Measurements from ENCODE around the gene LYAR. TPM values are rescaled to one million over a fixed set of nuclear protein-coding genes. Genes with fewer than 3 reads are reported as not detected.
A peak's percentile ranks its signal among the peaks of the same experiment; 100 is the strongest.

The LYAR gene
- total RNA-seq, 1 donor from 2014 or later = 7.4 TPM

DNA sequence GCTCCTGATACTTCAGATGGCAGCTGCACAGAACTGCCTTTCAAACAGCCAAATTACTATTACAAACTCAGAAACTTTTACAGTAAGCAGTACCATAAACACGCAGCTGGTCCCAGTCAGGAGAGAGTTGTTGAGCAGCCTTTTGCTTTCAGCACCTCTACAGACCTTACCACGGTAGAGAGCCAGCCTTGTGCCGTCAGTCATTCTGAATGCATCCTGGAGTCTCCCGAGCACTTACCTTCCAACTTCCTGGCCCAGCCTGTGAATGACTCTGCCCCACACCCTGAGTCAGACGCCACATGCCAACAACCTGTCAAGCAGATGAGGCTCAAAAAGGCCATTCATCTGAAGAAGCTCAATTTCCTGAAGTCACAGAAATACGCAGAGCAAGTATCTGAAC is 12.5 kb upstream of the LYAR start:
- H3K4me3 Mint-ChIP-seq (ENCODE audit: unreplicated experiment) = no peak overlapping the region
- H3K4me1 Mint-ChIP-seq (ENCODE audit: low read depth, unreplicated experiment) = peaks cover 7% of the 10 kb centered on the region
- H3K27me3 Mint-ChIP-seq (ENCODE audit: unreplicated experiment) = peaks cover 2% of the 10 kb centered on the region
- TF ChIP-seq, protein P1, sequence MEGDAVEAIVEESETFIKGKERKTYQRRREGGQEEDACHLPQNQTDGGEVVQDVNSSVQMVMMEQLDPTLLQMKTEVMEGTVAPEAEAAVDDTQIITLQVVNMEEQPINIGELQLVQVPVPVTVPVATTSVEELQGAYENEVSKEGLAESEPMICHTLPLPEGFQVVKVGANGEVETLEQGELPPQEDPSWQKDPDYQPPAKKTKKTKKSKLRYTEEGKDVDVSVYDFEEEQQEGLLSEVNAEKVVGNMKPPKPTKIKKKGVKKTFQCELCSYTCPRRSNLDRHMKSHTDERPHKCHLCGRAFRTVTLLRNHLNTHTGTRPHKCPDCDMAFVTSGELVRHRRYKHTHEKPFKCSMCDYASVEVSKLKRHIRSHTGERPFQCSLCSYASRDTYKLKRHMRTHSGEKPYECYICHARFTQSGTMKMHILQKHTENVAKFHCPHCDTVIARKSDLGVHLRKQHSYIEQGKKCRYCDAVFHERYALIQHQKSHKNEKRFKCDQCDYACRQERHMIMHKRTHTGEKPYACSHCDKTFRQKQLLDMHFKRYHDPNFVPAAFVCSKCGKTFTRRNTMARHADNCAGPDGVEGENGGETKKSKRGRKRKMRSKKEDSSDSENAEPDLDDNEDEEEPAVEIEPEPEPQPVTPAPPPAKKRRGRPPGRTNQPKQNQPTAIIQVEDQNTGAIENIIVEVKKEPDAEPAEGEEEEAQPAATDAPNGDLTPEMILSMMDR (IDR thresholded peaks at IDR 0.05; ENCODE audit: partially characterized antibody, unreplicated experiment) = no peak
- H3K27ac Mint-ChIP-seq (ENCODE audit: unreplicated experiment) = peak overlapping the region; percentile 60
- no peaks in the 10 kb centered on the region for H3K9me3 Mint-ChIP-seq (ENCODE audit: unreplicated experiment)
- H3K36me3 Mint-ChIP-seq (ENCODE audit: unreplicated experiment) = no peaks in the 10 kb centered on the region
- no peak for DNase-seq

DNA sequence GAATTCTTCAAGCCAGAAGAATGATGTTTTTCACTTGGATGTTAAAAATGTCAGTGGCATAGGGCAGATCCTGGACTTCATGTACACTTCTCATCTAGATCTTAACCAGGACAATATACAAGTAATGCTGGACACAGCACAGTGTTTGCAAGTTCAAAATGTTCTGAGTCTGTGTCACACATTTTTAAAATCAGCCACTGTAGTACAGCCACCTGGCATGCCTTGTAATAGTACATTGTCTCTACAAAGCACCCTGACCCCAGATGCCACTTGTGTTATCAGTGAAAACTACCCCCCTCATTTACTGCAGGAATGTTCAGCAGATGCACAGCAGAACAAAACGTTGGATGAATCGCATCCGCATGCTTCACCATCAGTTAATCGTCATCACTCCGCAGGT is 12.0 kb upstream of the LYAR start:
- H3K9me3 Mint-ChIP-seq (ENCODE audit: unreplicated experiment) = no peaks in the 10 kb centered on the region
- no peaks in the 10 kb centered on the region for H3K36me3 Mint-ChIP-seq (ENCODE audit: unreplicated experiment)
- TF ChIP-seq, protein P1 (IDR thresholded peaks at IDR 0.05; ENCODE audit: partially characterized antibody, unreplicated experiment) = no peak
- peak overlapping the region; percentile 60 for H3K27ac Mint-ChIP-seq (ENCODE audit: unreplicated experiment)
- H3K27me3 Mint-ChIP-seq (ENCODE audit: unreplicated experiment) = peaks cover 2% of the 10 kb centered on the region
- no peak for DNase-seq
- H3K4me1 Mint-ChIP-seq (ENCODE audit: low read depth, unreplicated experiment) = peaks cover 7% of the 10 kb centered on the region
- H3K4me3 Mint-ChIP-seq (ENCODE audit: unreplicated experiment) = no peak overlapping the region

DNA sequence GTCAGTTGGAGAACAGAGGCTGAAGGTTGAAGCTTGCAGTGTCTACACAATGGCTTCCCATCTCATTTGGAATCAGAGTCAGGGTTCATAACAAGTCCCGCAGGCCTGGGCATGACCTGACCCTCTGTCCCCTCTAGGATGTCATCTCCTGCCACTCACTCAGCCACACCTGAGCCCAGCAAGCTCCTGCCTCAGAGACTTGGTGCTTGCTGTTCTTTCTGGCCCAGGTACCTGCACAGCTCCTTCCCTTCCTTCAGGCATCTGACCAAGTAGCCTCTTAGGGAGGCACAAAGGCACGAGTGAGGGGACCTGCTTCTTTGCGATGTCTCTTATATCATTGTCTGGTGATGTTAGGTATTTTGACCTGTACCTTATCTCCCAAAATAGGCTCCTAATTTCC is 9.1 kb upstream of the LYAR start:
- H3K4me1 Mint-ChIP-seq (ENCODE audit: low read depth, unreplicated experiment) = peaks cover 7% of the 10 kb centered on the region
- no peak overlapping the region for H3K27ac Mint-ChIP-seq (ENCODE audit: unreplicated experiment)
- peaks cover 11% of the 10 kb centered on the region for H3K36me3 Mint-ChIP-seq (ENCODE audit: unreplicated experiment)

DNA sequence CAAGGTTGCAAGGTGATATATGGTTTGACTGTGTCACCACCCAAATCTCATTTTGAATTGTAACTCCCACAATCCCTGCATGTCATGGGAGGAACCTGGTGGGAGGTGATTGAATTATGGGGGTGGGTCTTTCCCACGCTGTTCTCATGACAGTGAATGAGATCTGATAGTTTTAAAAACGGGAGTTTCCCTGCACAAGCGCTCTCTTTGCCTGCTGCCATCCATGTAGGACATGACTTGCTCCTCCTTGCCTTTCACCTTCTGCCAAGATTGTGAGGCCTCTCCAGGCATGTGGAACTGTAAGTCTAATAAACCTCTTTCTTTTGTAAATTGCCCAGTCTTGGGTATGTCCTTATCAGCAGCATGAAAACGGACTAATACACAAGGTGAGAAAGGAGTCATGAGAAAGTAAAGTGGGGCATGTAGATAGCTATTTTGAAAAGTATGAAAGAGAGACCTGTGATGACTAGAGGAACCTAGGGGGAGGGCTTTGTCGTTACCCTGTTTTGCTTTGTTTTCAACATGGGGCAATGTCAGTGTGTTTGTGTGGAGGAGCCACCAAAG is 6.4 kb upstream of the LYAR start:
- H3K9me3 Mint-ChIP-seq (ENCODE audit: unreplicated experiment) = no peaks in the 10 kb centered on the region
- no peak overlapping the region for H3K27ac Mint-ChIP-seq (ENCODE audit: unreplicated experiment)
- no peak overlapping the region for H3K4me3 Mint-ChIP-seq (ENCODE audit: unreplicated experiment)
- H3K4me1 Mint-ChIP-seq (ENCODE audit: low read depth, unreplicated experiment) = peaks cover 3% of the 10 kb centered on the region
- peaks cover 11% of the 10 kb centered on the region for H3K36me3 Mint-ChIP-seq (ENCODE audit: unreplicated experiment)
- TF ChIP-seq, protein P1 (IDR thresholded peaks at IDR 0.05; ENCODE audit: partially characterized antibody, unreplicated experiment) = no peak
- peaks cover 2% of the 10 kb centered on the region for H3K27me3 Mint-ChIP-seq (ENCODE audit: unreplicated experiment)
- DNase-seq = no peak

More for the DNA sequence above, 9.1 kb upstream of the LYAR start:
- DNase-seq = no peak
- Mint-ChIP-seq H3K9me3 (ENCODE audit: unreplicated experiment) (no peaks in the 10 kb centered on the region), H3K27me3 (ENCODE audit: unreplicated experiment) (peaks cover 2% of the 10 kb centered on the region), H3K4me3 (ENCODE audit: unreplicated experiment) (no peak overlapping the region)
- TF ChIP-seq, protein P1 (IDR thresholded peaks at IDR 0.05; ENCODE audit: partially characterized antibody, unreplicated experiment) = no peak

DNA sequence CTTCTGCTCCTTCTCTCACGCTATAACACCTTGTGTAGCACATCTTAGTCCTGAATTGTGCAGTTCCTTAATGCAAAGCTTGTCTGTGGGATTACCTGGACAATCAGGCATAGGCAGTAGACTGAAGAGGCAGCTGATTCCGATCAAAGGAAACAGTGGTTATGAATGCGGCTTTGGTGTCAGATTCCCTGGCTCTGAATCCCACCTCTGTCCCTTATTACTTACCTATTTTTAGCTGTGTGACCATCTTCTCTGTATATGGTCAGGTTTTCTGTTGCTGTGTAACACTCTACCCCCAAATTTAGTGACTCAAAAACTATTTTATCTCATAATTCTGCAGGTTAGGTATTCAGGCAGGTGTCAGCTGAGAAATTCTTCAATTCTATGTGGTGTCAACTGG is 3.3 kb upstream of the LYAR start:
- H3K36me3 Mint-ChIP-seq (ENCODE audit: unreplicated experiment) = peaks cover 11% of the 10 kb centered on the region
- no peak overlapping the region for H3K4me3 Mint-ChIP-seq (ENCODE audit: unreplicated experiment)
- peaks cover 5% of the 10 kb centered on the region for H3K4me1 Mint-ChIP-seq (ENCODE audit: low read depth, unreplicated experiment)
- no peak overlapping the region for H3K27ac Mint-ChIP-seq (ENCODE audit: unreplicated experiment)
- peaks cover 2% of the 10 kb centered on the region for H3K27me3 Mint-ChIP-seq (ENCODE audit: unreplicated experiment)
- TF ChIP-seq, protein P1 (IDR thresholded peaks at IDR 0.05; ENCODE audit: partially characterized antibody, unreplicated experiment) = no peak
- no peak for DNase-seq
- peaks cover 4% of the 10 kb centered on the region for H3K9me3 Mint-ChIP-seq (ENCODE audit: unreplicated experiment)

Measured in glutamatergic neuron (in vitro differentiated cells).